HG02970 (cell line): ENCODE results near the gene EFCAB13.
A peak's percentile ranks its signal among the peaks of the same experiment; 100 is the strongest.
"Not testable (repeated sequence)": the region's sequence is repeated elsewhere in the genome, so short reads cannot be mapped to it uniquely, and the experiment has no call there.

Experiments used
- ATAC-seq: cut with Tn5 transposase; IDR thresholded peaks from one replicate; pipeline ENCODE4 v1.9.1; 2021; ENCODE audit warnings: mild to moderate bottlenecking, moderate library complexity, moderate number of reproducible peaks; ENCODE audit not compliant: unreplicated experiment, low FRiP score

The EFCAB13 gene

DNA sequence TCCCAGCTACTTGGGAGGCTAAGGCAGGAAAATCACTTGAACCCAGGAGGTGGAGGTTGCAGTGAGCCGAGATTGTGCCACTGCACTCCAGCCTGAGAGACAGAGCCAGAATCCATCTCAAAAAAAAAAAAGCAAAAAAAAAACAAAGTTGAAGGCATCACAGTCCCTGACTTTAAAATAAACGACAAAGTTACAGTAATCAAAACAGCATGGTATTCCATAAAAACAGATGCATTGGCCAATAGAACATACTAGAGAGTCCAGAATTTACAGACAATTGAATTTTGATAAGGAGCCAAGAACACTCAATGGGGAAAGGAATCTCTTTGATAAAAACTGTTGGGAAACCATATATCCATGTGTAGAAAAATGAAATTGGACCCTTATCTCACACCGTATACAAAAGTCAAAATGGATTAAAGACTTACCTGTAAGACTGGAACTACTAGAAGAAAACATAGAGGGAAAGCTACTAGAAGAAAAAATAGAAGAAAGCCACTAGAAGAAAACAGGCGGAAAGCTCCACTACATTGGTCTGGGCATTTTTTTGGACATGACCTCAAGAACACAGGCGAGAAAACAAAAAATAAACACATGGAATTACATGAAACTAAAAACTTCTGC, 2.8 kb upstream of the EFCAB13 start:
- no peak for ATAC-seq

DNA sequence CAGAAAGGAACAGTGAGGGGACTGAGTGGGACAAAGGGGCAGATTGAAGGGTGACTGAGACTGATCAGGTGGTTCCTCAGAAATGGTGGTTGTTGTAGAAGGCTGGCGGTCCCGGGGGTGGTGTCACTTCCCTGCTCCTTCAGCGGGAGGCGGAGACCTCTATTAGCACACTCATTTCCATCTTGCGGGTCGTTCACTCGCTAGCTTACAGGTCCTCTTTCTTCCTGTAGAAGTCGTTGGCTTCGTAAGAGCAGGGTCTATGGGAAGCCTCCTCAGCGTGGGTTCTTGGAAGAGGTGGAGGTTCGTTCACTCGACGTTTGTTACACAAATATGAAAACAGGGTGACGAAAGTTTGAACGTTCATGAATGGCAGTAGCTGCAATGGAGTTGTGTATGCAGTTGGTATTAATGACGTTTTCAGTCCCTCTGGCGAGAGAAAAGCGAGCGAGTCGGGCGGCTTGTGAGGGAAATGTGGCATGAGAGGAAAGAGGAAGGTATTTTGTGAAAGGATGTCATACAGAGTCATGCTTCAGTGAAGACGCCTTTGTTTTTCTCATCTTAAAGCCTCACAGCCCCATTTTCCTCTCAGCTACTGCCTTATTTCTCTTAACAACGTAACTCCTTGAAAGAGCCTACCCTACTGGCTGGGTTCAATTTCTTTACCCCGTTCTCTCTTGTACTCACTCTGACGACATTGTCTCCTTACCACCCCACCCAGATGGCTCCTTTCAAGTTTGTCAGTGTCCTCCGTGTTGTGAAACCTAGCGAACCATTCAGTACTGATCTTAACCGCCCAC, 667 bp downstream of the EFCAB13 start:
- peak; percentile 18 for ATAC-seq

DNA sequence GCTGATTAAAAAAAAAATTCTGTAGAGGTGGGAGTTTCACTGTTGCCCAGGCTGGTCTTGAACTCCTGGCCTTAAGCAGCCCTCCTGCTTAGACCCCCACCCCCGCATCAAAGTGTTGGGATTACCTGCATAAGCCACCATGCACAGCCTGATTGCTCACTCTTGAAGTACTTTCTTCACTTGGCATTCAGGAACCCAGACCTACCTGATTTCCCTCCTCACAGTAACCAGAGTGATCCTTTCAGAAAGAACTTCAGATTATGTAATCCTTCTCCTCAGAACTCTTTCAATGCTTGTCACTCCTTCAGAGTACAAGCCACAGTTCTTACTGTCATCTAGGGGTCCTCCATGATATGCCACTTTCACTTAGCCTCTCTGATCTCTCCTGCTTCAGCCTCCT, 1.4 kb downstream of the EFCAB13 start:
- no peak for ATAC-seq

DNA sequence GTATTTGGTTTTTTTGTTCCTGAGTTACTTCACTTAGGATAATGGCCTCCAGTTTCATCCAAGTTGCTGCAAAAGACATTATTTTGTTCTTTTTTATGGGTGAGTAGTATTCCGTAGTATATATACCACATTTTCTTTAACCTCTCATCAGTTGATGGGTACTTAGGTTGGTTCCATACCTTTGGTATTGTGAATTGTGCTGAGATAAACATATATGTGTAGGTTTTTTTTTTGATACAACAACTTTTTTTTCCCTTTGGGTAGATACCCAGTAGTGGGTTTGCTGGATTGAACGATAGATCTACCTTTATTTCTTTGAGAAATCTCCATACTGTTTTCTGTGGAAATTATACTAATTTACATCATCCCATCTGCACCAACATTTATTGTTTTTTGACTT, 6.8 kb downstream of the EFCAB13 start:
- no peak for ATAC-seq

- no peak for ATAC-seq
Observed at GRCh38 chr17:47332287-47332686, 8.5 kb downstream of the EFCAB13 start.

GRCh38 chr17:47335101-47335936, 11.6 kb downstream of the EFCAB13 start:
- ATAC-seq: no peak

GRCh38 chr17:47338026-47338425, 14.3 kb downstream of the EFCAB13 start:
- no peak for ATAC-seq

DNA sequence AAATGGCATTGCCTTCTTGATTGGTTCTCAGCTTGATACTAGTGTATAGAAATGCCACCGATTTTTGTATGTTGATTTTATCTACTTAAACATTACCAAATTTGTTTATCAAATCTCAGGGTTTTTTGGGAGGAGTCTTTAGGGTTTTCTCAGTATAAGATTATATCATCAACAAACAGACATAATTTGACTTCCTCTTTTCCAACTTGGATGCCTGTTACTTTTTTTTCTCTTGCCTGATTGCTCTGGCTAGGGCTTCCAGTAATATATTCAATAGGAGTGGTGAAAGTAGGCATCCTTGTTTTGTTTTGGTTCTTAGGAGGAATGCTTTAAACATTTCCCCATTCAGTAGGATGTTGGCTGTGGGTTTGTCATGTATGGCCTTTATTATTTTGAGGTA, 29.1 kb downstream of the EFCAB13 start:
- ATAC-seq: no peak

DNA sequence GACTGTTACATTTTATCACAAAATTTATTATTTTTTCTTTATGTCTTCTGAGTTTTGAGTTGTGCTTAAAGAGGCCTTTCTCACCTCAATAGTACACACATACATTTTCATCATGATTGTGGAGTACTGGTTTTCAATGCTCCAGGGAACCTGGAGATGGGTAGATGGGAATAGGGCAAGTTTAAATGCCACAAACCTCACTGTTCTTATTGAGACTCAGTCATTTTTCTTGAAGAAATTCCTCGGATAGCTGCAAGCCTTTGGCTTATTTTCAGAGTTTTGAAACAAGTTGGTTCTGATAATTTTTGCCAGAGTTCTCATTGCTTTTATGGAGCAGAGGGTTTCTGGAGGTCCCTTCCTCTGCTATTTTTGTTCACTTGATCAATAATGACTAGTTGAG, 34.9 kb downstream of the EFCAB13 start:
- ATAC-seq: no peak

DNA sequence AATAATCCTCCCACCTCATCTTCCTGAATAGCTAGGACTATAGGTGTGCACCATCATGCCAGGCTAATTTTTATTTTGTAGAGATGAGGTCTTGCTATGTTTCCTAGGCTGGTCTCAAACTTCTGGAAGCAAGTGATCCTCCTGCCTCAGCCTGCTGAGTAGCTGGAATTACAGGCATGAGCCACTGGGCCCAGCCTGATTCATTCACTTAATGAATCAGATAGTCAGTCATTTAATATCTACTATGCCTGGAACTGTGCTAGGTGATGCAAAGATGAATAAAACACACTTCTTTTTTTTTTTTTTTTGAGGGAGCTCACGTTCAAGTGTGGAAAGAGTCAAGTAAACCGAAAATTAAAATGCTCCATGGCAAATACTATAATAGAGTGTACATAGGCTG, 39.4 kb downstream of the EFCAB13 start:
- no peak for ATAC-seq

DNA sequence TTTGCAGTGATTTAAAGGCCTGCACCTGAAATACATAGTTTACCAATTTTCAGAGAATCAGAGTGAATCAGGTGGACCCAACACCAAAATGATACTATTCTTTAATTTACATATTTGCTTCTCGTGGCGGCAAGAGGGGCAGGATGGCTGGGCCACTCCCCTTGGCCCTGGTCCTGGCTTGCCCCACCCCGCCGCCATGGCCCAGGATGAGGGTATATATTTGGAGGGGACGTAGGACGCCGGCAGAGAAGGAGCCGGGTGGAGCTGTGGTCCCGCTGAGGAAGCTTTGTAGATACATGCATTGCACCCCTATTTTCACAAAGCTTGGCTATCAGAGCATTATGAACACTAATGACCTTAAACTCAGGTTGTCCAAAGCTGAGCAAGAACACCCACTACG, 43.5 kb downstream of the EFCAB13 start:
- ATAC-seq: no peak

- ATAC-seq: no peak
Observed at GRCh38 chr17:47368262-47368661, 44.5 kb downstream of the EFCAB13 start.

GRCh38 chr17:47370899-47371298, 47.1 kb downstream of the EFCAB13 start:
- ATAC-seq: not testable (repeated sequence)

DNA sequence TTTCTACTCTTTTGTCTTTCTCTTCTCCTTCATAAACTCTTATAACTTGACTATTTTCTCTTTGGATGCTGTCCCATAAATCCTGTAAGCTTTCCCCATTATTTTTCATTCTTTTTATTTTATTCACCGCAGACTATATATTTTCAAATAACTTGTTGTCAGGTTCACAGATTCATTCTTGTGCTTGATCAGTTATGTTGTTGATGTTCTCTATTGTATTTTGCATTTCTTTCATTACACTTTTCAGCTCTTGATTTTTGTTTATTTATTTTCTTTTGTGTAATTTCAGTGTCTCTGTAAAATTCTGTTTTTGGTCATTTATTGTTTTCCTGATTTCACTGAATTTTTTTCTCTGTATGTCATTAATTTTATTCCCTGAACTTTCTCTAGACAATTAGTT, 49.2 kb downstream of the EFCAB13 start:
- no peak for ATAC-seq

DNA sequence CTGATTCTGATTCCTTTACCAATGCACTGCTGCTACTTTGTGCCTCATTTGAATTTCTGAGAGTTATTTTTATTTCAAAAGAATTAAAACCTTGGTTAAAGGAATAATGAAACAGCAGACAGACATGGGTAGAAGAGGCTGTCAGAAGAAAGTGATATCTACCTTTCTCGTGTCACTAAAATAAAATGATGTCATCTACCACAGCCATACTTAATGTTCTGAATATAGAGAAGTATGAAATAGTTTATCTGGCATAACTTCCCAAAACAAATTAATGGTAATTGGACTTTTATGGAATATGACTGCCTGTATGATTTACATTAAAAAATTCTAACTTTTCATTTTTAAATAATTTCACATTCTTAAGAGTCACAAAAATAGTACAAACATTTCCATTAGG, 52.5 kb downstream of the EFCAB13 start:
- no peak for ATAC-seq

GRCh38 chr17:47388825-47389224, 65.1 kb downstream of the EFCAB13 start:
- no peak for ATAC-seq

DNA sequence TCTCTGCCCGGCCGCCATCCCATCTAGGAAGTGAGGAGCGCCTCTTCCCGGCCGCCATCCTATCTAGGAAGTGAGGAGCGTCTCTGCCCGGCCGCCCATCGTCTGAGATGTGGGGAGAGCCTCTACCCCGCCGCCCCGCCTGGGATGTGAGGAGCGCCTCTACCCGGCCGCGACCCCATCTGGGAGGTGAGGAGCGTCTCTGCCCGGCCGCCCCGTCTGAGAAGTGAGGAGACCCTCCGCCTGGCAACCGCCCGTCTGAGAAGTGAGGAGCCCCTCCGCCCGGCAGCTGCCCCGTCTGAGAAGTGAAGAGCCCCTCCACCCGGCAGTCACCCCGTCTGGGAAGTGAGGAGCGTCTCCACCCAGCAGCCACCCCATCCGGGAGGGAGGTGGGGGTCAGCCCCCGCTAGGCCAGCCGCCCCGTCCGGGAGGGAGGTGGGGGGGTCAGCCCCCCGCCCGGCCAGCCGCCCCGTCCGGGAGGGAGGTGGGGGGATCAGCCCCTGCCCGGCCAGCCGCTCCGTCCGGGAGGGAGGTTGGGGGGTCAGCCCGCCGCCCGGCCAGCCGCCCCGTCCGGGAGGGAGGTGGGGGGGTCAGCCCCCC, 73.9 kb downstream of the EFCAB13 start:
- not testable (repeated sequence) for ATAC-seq

- ATAC-seq: no peak
Observed at GRCh38 chr17:47400333-47400732, 76.6 kb downstream of the EFCAB13 start.

DNA sequence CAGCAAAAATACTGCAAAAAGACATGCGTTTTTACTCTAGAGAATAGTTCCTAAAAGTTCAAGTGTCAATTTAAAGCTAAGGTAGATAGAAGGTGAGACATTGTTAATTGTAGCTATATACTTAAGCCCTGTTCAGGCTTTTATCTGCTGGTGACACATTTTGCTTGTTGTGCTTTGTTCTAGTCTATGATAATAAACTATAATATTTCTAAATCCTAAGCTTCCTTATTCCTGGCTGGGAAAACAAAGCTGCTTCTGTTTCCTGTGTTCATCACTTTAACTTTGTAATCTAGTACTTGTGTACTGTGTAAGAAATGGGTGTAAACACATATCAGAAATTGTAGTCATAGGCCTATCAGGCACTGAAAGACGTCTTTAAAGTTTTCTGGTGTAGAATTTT, 77.3 kb downstream of the EFCAB13 start:
- no peak for ATAC-seq

DNA sequence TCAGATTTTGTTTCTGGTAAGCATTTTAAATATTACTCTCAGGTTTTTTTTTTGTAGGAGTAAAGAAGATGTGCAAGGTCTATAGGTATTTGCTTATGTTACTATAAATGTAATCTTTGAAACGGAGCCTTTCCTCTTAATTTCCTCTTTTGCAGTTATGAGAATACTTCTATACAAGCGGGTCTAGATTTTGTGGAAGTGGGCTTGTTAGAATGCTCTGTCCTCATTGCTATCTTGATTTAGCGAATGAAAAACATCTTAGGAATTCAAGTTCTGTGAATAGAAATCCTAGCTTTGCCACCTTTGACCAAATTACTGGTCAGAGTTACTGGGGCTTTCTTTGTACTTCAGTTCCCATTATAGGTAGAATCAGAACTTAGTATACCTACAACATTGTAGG, 80.3 kb downstream of the EFCAB13 start:
- ATAC-seq: no peak

DNA sequence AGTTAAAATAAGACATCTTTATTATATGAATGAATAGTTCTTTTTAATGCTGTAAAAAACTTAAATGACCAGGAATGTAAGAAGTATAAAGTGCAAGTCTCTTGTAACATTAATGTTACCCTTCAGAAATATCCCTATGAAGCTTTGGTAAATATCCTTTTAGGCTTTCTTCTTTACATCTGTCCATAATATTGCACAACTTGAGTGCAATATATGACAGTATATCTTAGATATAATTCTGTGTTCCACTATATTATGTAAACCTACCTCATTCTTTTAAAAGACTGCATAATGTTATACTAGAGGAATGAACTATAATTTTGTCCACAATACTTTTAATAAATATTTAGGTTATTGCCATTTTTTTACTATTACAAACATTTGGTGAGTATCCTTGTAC, 81.1 kb downstream of the EFCAB13 start:
- no peak for ATAC-seq
